ENCODE data around the gene CFAP92.

CFAP92 gene

GRCh38 chr3:128919988-128920387 lies 73.9 kb downstream of the CFAP92 start:
- no peak for DNase-seq (ENCODE audit: low read depth)
- no peak for TF ChIP-seq CTCF (IDR thresholded peaks at IDR 0.05; ENCODE audit: insufficient read depth, low read depth, low read length, missing control alignments)
- no peak overlapping the region for H3K4me3 ChIP-seq (ENCODE audit: low read depth, low read length)

DNA sequence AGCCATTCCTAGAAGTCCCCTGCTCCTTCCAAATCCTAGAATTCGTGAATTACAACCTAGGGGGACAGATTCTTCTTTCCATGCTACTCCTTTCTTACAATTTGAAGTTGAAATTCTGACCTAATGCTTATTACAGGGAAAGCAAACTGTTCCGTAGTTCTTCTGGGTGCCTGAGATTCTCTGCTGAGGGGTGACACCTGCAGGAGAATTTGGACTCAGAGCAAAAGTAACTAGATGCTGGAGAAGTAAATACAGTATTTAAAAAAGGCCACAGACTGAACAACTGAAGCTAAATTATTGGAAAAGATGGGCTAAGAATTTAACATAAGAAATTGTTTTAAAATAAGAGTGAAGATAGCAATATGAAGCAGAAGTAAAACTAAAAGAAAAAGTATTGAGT lies 76.6 kb downstream of the CFAP92 start:
- DNase-seq (ENCODE audit: low read depth) = no peak
- no peak for TF ChIP-seq CTCF (IDR thresholded peaks at IDR 0.05; ENCODE audit: insufficient read depth, low read depth, low read length, missing control alignments)
- H3K4me3 ChIP-seq (ENCODE audit: low read depth, low read length) = no peak overlapping the region

GRCh38 chr3:128914966-128915645 lies 78.8 kb downstream of the CFAP92 start:
- no peak overlapping the region for H3K4me3 ChIP-seq (ENCODE audit: low read depth, low read length)
- DNase-seq (ENCODE audit: low read depth) = no peak
- no peak for TF ChIP-seq CTCF (IDR thresholded peaks at IDR 0.05; ENCODE audit: insufficient read depth, low read depth, low read length, missing control alignments)

GRCh38 chr3:128911911-128912310 lies 82.0 kb downstream of the CFAP92 start:
- TF ChIP-seq CTCF (IDR thresholded peaks at IDR 0.05; ENCODE audit: insufficient read depth, low read depth, low read length, missing control alignments) = no peak
- no peak overlapping the region for H3K4me3 ChIP-seq (ENCODE audit: low read depth, low read length)
- DNase-seq (ENCODE audit: low read depth) = no peak

DNA sequence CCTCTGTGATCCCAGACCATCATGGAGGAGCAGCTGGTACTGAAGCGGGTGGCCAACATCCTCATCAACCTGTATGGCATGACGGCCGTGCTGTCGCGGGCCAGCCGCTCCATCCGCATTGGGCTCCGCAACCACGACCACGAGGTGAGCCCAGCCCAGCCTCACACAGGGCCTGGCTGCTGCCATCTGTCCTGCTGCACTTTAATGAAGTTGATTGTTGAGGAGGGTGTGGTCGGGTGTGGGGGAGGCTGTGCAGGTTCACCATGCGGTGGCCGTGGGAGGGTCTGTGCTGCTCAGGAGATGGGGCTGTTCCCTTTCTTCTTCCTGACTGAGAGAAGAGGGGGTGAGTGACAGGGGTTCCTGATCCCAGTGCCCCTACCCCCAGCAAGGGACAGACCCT lies 83.9 kb downstream of the CFAP92 start:
- no peak for DNase-seq (ENCODE audit: low read depth)
- no peak for TF ChIP-seq CTCF (IDR thresholded peaks at IDR 0.05; ENCODE audit: insufficient read depth, low read depth, low read length, missing control alignments)
- H3K4me3 ChIP-seq (ENCODE audit: low read depth, low read length) = no peak overlapping the region

- no peak for DNase-seq (ENCODE audit: low read depth)
- no peak for TF ChIP-seq CTCF (IDR thresholded peaks at IDR 0.05; ENCODE audit: insufficient read depth, low read depth, low read length, missing control alignments)
- H3K4me3 ChIP-seq (ENCODE audit: low read depth, low read length) = no peak overlapping the region
These were observed 84.9 kb downstream of the CFAP92 start for GRCh38 chr3:128908951-128909350.
